Trophoblast cell (in vitro differentiated cells and primary cell): ENCODE data around the gene SHROOM1.
A peak's percentile ranks its signal among the peaks of the same experiment; 100 is the strongest.

ENCODE experiments used
- DNase-seq, 2 donors: peaks; one replicate each; pipeline ENCODE4 v3.0.0-alpha.2; 2016
- H2AFZ ChIP-seq: 2 replicates; pipeline ENCODE4 v1.6.1; 2013; ENCODE audit warnings: low read length, moderate library complexity, mild to moderate bottlenecking; ENCODE audit not compliant: insufficient read depth, poor library complexity
- H2AK5ac ChIP-seq: 2 replicates; pipeline ENCODE4 v1.6.1; 2013; ENCODE audit warnings: mild to moderate bottlenecking, low read length
- H2BK120ac ChIP-seq: 2 replicates; pipeline ENCODE4 v1.6.1; 2013; ENCODE audit warnings: low read length, mild to moderate bottlenecking, moderate library complexity; ENCODE audit not compliant: insufficient read depth, poor library complexity
- H2BK12ac ChIP-seq: 2 replicates; pipeline ENCODE4 v1.6.1; 2013; ENCODE audit warnings: mild to moderate bottlenecking, low read length, moderate library complexity
- H2BK5ac ChIP-seq: 2 replicates; pipeline ENCODE4 v1.6.1; 2013; ENCODE audit warnings: low read length, low read depth, moderate library complexity, mild to moderate bottlenecking; ENCODE audit not compliant: poor library complexity
- H3K14ac ChIP-seq: 2 replicates; pipeline ENCODE4 v1.6.1; 2013; ENCODE audit warnings: mild to moderate bottlenecking, low read length
- H3K18ac ChIP-seq: 2 replicates; pipeline ENCODE4 v1.6.1; 2013; ENCODE audit warnings: mild to moderate bottlenecking, low read length
- H3K23ac ChIP-seq: 2 replicates; pipeline ENCODE4 v1.6.1; 2013; ENCODE audit warnings: low read length
- H3K27ac ChIP-seq: 2 replicates; pipeline ENCODE4 v1.5.1; 2013; ENCODE audit warnings: low read depth, mild to moderate bottlenecking, inconsistent platforms, low read length, moderate library complexity
- H3K27me3 ChIP-seq: 2 replicates; pipeline ENCODE4 v1.6.1; 2013; ENCODE audit warnings: inconsistent platforms, mild to moderate bottlenecking, low read length, moderate library complexity; ENCODE audit not compliant: insufficient read depth
- H3K36me3 ChIP-seq, 2 experiments: 1 replicate in 1 of 2; 2 replicates in 1 of 2; pipeline ENCODE4 v1.6.1; 2013; ENCODE audit warnings: low read length in 2 of 2, mild to moderate bottlenecking in 2 of 2, moderate library complexity in 1 of 2; ENCODE audit not compliant: insufficient read depth in 2 of 2, control insufficient read depth in 1 of 2
- H3K4ac ChIP-seq: 2 replicates; pipeline ENCODE4 v1.6.1; 2013; ENCODE audit warnings: low read depth, mild to moderate bottlenecking, low read length, moderate library complexity
- H3K4me1 ChIP-seq, 2 experiments: 1 replicate in 1 of 2; 2 replicates in 1 of 2; pipeline ENCODE4 v1.6.1; 2013; ENCODE audit warnings: low read length in 2 of 2, mild to moderate bottlenecking in 2 of 2, moderate library complexity in 1 of 2; ENCODE audit not compliant: insufficient read depth in 2 of 2, control insufficient read depth in 1 of 2
- H3K4me2 ChIP-seq: 2 replicates; pipeline ENCODE4 v1.6.1; 2013; ENCODE audit warnings: inconsistent platforms, mild to moderate bottlenecking, low read length, moderate library complexity
- H3K4me3 ChIP-seq: 2 replicates; pipeline ENCODE4 v1.5.1; 2013; ENCODE audit warnings: mild to moderate bottlenecking, low read depth, low read length, inconsistent platforms
- H3K79me1 ChIP-seq: one replicate; pipeline ENCODE4 v1.6.1; 2013; ENCODE audit warnings: low read length
- H3K79me2 ChIP-seq: 2 replicates; pipeline ENCODE4 v1.6.1; 2013; ENCODE audit warnings: low read length, mild to moderate bottlenecking; ENCODE audit not compliant: control insufficient read depth, insufficient read depth, poor library complexity
- H3K9ac ChIP-seq: 2 replicates; pipeline ENCODE4 v1.6.1; 2013; ENCODE audit warnings: mild to moderate bottlenecking, low read length
- H3K9me3 ChIP-seq: 2 replicates; pipeline ENCODE4 v1.6.1; 2013; ENCODE audit warnings: low read depth, mild to moderate bottlenecking, control low read depth, inconsistent platforms, low read length; ENCODE audit not compliant: insufficient read depth
- H4K12ac ChIP-seq: 2 replicates; pipeline ENCODE4 v1.6.1; 2013; ENCODE audit warnings: low read depth, mild to moderate bottlenecking, low read length, moderate library complexity
- H4K8ac ChIP-seq: 2 replicates; pipeline ENCODE4 v1.6.1; 2013; ENCODE audit warnings: low read depth, mild to moderate bottlenecking, low read length, moderate library complexity
- H4K91ac ChIP-seq: one replicate; pipeline ENCODE4 v1.6.1; 2013; ENCODE audit warnings: low read depth, mild to moderate bottlenecking, low read length, moderate library complexity
- WGBS: extraction: QIAGEN DNeasy Blood & Tissue Kit; methylation state at CpG from one replicate; pipeline ENCODE4 v1.1.7; 2013; ENCODE audit warnings: missing lambda C conversion rate; ENCODE audit not compliant: insufficient read length, insufficient coverage; ENCODE audit errors: extremely low coverage; 5-methylcytosine and 5-hydroxymethylcytosine counted together

The SHROOM1 gene

DNA sequence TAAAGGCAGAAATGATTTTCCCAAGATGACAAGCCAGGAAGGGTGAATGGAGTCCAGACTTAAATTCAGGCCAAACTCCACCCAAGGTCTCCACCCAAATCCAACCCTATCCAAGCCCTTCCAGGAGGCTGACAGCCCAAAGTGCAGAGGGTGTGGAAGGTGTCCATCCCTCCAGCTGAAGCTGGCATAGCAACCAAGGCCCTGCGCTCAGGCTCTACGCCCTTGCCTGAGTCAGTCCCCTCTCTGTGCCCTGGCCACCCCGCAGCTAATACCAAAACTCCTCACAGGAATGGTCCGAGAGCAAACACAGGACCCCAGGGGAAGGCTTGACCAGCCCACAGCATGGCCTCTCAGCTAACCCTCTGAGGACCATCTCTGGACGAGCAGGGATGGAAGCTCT, 55.6 kb downstream of the SHROOM1 start:
- no CpG with 5 or more reads among the region's 5 CpGs for WGBS
- Histone ChIP-seq H2AFZ (peak overlapping the region; percentile 48), H3K79me2 (peaks cover 67% of the 10 kb centered on the region), H2BK12ac (peak overlapping the region; percentile 99), H3K36me3 (peaks cover 16 to 18% of the 10 kb centered on the region in 2 experiments), H3K9me3 (no peaks in the 10 kb centered on the region), H4K8ac (peak overlapping the region; percentile 85), H3K18ac (peak overlapping the region; percentile 94), H3K14ac (peak overlapping the region; percentile 96), H3K4me1 (peaks cover 52 to 57% of the 10 kb centered on the region in 2 experiments), H2BK120ac (peak overlapping the region; percentile 95), H3K4ac (peak overlapping the region; percentile 99), H3K27ac (peak overlapping the region; percentile 89), H3K23ac (no peak overlapping the region), H2BK5ac (peak overlapping the region; percentile 97), H2AK5ac (peak overlapping the region; percentile 100), H3K9ac (no peak overlapping the region), H3K4me3 (peak overlapping the region; percentile 23), H3K4me2 (peak overlapping the region; percentile 59), H3K79me1 (peaks cover 69% of the 10 kb centered on the region), H3K27me3 (no peaks in the 10 kb centered on the region), H4K91ac (peak overlapping the region; percentile 94), H4K12ac (peak overlapping the region; percentile 37)
- DNase-seq = no peak

DNA sequence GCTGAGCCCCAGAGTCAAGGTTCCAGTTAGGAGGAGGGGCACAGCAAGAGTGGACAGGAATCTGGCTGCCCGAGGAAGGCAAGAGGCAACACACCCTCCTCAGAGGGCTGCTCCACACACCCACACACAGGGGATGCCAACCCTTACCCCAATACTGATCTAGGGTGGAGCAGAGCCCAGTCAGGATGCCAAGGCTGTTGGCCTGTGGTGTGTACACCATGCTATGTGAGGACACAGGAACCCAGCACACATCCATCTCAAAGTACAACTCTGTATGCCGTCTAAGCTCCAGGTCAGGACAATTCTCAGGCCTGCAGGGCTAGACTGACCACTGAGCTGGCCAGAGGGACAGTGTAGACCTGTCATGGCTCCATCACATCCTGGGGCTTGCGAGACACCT, 56.0 kb downstream of the SHROOM1 start:
- Histone ChIP-seq H4K91ac (peak overlapping the region; percentile 94), H3K4me1 (peaks cover 55 to 60% of the 10 kb centered on the region in 2 experiments), H2AFZ (no peak overlapping the region), H3K4me2 (peak overlapping the region; percentile 59), H3K27ac (peak overlapping the region; percentile 89), H2BK12ac (peak overlapping the region; percentile 1), H3K4ac (peak overlapping the region; percentile 99), H3K14ac (peak overlapping the region; percentile 96), H3K79me1 (peaks cover 69% of the 10 kb centered on the region), H3K9ac (no peak overlapping the region), H3K18ac (peak overlapping the region; percentile 94), H3K27me3 (no peaks in the 10 kb centered on the region), H3K36me3 (peaks cover 16 to 18% of the 10 kb centered on the region in 2 experiments), H3K4me3 (no peak overlapping the region), H4K8ac (peak overlapping the region; percentile 12), H3K9me3 (no peaks in the 10 kb centered on the region), H3K79me2 (peaks cover 70% of the 10 kb centered on the region), H3K23ac (no peak overlapping the region), H2AK5ac (peak overlapping the region; percentile 1), H4K12ac (no peak overlapping the region), H2BK120ac (peak overlapping the region; percentile 95), H2BK5ac (peak overlapping the region; percentile 97)
- WGBS = no CpG with 5 or more reads among the region's 3 CpGs
- DNase-seq = no peak

DNA sequence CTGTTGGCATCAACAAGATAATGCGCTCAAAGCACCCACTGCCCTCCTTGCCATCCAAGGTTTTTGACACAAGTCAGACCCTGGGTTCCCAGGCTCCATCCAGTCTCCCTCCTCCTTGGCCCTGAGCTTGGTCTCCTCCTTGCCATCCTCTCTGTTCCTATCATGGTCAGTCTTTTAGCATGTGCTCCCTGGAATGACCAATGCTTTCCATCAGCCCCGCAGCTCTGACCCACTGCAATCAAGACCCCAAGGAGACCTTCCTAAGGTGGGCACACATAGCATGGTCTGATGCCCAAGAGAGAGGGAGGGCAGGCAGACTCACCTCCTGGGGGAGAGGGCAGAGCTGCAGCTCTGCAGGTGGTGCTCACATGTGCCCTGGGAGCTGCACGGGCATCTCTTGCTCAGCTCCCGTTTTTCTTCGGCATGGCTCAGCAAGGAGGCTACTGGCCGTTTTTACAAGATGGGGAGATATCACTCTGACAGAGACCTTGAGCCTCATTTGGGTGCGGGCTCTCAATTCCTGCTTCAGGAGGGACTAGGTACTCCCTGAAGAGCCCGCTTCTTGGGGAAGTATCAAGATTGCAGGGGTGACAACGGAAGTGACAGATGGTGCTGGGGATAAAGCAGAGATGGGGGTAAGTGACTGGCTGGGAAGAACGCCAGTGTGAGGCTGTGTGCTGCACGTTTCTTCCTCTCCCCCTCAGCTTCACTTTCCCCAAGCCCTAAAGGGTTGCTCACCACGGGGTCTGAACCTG, 56.7 kb downstream of the SHROOM1 start:
- Histone ChIP-seq H3K9ac (no peak overlapping the region), H3K4me3 (no peak overlapping the region), H3K79me2 (peaks cover 75% of the 10 kb centered on the region), H3K4me1 (peaks cover 61 to 66% of the 10 kb centered on the region in 2 experiments), H3K9me3 (no peaks in the 10 kb centered on the region), H2BK12ac (peak overlapping the region; percentile 14), H2AFZ (no peak overlapping the region), H3K27me3 (no peaks in the 10 kb centered on the region), H4K8ac (peak overlapping the region; percentile 39), H4K91ac (peak overlapping the region; percentile 94), H3K36me3 (peaks cover 16 to 18% of the 10 kb centered on the region in 2 experiments), H3K18ac (peak overlapping the region; percentile 94), H3K27ac (peak overlapping the region; percentile 89), H3K4me2 (peak overlapping the region; percentile 59), H3K4ac (peak overlapping the region; percentile 99), H2BK120ac (peak overlapping the region; percentile 95), H2BK5ac (peak overlapping the region; percentile 97), H3K79me1 (peaks cover 69% of the 10 kb centered on the region), H2AK5ac (peak overlapping the region; percentile 76), H3K14ac (peak overlapping the region; percentile 96), H3K23ac (peak overlapping the region; percentile 55), H4K12ac (no peak overlapping the region)
- WGBS = no CpG with 5 or more reads among the region's 12 CpGs
- DNase-seq = no peak

DNA sequence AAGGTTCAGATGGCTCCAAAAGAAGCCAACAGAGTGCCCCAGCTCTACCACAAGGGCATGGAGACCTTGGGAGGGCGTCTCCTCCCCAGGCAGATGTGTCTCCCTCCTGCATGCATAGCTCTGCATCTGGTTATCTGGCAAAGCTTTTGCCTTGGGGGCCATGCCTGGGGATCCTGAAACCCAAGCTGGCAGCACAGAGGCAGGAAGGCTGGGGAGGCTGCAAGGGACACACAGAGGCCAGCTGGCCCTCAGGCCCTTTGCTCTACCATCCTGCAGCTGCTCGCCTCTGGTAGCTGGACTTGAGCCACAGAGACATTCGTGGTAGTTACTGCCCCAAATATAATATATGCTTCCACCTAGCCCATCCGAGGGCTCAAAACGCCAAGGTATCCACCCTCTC, 57.3 kb downstream of the SHROOM1 start:
- H3K79me2 ChIP-seq = peaks cover 79% of the 10 kb centered on the region
- peak overlapping the region; percentile 14 for H2BK12ac ChIP-seq
- peaks cover 64 to 69% of the 10 kb centered on the region in 2 experiments for H3K4me1 ChIP-seq
- peak overlapping the region; percentile 96 for H3K14ac ChIP-seq
- H3K27ac ChIP-seq = peak overlapping the region; percentile 89
- peak overlapping the region; percentile 18 for H2AFZ ChIP-seq
- peak overlapping the region; percentile 85 for H3K18ac ChIP-seq
- H3K9ac ChIP-seq = no peak overlapping the region
- H3K4me3 ChIP-seq = no peak overlapping the region
- peak overlapping the region; percentile 47 for H2BK120ac ChIP-seq
- peak overlapping the region; percentile 97 for H2BK5ac ChIP-seq
- H4K8ac ChIP-seq = peak overlapping the region; percentile 7
- peak in 1 of 2 donors; percentile 55 for DNase-seq
- no peaks in the 10 kb centered on the region for H3K27me3 ChIP-seq
- H4K91ac ChIP-seq = peak overlapping the region; percentile 94
- no peak overlapping the region for H3K23ac ChIP-seq
- H3K4me2 ChIP-seq = no peak overlapping the region
- peak overlapping the region; percentile 99 for H3K4ac ChIP-seq
- peaks cover 2% of the 10 kb centered on the region for H3K9me3 ChIP-seq
- peaks cover 16 to 20% of the 10 kb centered on the region in 2 experiments for H3K36me3 ChIP-seq
- H3K79me1 ChIP-seq = peaks cover 72% of the 10 kb centered on the region
- H4K12ac ChIP-seq = no peak overlapping the region
- H2AK5ac ChIP-seq = no peak overlapping the region
- no CpG with 5 or more reads among the region's 5 CpGs for WGBS
